ENCODE data around the gene ZNF710.

The ZNF710 gene

DNA sequence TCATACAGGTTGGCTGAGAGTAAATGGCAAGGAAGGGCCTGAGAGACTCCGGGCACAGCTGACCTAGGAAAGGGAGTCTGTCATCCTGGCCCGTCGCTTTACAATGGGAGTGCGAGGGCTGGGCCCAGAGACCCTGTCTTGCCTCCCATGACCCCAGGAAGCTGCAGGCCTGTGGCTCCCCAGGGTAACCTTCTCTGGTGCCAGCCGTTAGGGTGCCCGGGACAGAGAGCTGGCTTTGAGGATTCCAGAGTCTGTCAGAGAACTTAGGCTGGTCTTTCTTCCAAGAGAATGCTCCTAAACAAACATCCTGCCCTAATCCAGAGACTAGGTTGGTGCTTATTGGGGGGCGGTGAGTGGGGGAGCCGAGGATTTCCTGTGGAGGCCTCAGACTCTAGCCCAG lies 18.5 kb downstream of the ZNF710 start:
- no peak for DNase-seq

- DNase-seq = no peak
Observed at GRCh38 chr15:90020021-90020735, 19.1 kb downstream of the ZNF710 start.

DNA sequence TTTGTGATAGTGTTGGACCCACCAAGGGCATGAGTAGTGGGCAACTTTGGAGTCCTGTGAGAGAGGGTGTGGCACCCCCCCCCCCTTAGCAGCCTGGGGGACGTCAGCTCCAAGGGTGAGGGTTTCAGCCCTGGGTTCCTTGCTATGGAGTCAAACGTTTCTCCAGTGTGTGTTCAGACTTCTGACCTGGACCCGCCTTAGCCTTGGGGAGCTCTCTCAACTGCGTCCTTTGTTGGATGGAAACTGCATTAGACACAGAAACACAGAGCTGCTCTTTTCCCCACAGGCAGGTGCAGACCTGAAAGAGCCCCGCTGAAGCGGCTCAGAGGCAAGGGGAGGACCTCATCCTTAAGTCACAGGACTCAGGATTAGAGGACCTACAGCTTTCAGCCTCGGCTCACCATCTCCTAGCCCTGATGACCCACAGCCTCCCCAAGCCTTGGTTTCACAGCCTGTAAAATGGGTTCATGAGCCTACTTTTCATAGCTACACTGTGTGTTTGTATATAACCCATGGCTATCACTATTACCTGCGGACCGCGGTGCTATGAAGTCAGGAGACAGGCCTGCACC lies 19.9 kb downstream of the ZNF710 start:
- no peak for DNase-seq

GRCh38 chr15:90022345-90022744 lies 21.2 kb downstream of the ZNF710 start:
- DNase-seq = no peak

DNA sequence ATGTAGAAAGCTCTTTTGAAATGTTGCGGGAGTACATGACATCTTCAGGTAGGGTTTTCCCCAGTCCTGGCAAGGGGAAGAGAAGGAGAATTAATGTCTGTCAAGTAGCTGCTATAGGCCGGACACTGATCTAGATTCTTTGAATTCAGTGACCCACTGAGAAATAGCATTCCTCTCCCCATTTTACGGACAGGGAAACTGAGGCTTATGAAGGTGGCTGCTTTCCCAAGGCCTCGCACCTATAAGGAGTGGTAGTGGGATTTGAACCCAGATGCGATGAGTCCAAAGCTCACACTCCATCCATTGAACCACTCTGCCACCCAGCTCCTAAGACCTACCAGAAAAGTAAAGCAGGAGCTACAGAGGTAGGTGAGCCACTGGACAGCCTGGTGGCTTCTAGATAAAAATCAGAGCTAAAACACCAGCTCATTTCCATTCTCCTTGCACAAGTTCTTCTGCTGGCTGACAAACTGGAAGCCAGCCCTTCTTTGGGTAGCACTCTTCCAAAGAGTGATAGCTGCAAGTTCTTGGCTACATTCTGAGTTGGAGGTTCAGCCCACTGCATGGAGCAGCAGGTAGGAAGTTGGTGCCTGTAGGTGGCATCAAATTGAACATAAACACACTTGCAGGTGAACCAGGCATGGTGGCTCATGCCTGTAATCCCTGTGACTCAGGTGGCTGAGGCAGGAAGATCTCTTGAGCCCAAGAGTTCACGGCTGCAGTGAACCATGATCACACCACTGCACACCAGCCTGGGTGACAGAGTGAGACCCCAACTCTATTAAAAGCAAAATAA lies 22.0 kb downstream of the ZNF710 start:
- no peak for DNase-seq

DNA sequence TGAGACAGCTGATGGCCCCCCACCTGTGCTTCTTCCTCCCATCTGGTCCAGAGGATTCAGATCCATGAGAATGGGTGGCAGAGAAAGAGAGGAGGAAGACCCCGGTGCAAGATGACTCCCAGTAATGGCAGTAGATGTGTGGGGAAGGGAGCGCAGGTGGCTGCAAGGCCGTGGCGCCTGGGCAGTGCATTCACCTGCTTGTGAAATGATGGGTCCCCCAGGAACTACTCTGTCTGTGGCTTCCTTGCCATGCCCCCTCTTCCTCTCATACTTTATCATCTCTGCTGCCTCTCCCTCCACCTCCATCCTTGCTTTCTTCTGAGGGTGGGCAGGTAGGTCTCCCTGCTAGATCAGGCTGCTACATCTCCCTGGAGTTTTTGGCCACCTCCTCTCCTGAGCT lies 23.3 kb downstream of the ZNF710 start:
- no peak for DNase-seq

DNA sequence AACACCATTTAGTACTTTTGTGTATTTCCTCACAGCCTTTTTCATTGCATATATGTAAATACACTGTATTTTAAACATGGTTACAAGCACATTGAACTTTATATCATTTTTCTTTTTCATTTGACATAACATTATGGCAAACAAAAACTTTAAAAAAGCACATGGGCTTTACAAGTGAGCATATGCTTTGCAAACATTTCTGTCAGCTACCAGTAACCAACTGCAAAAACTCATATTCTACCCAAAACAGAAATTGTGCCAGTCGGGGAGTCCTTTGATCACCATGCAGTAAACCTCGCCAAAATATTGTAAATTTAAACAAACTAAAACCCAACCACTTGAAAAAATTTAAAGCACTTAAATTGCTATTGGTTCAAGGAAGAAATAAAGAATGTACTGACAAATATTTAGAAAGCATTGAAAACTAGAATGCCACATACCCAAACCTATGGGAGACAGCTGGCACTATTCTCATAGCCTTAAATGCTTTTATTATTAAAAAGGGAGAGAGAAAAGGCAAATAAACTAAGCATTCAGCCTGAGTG lies 24.4 kb downstream of the ZNF710 start:
- DNase-seq = no peak

DNA sequence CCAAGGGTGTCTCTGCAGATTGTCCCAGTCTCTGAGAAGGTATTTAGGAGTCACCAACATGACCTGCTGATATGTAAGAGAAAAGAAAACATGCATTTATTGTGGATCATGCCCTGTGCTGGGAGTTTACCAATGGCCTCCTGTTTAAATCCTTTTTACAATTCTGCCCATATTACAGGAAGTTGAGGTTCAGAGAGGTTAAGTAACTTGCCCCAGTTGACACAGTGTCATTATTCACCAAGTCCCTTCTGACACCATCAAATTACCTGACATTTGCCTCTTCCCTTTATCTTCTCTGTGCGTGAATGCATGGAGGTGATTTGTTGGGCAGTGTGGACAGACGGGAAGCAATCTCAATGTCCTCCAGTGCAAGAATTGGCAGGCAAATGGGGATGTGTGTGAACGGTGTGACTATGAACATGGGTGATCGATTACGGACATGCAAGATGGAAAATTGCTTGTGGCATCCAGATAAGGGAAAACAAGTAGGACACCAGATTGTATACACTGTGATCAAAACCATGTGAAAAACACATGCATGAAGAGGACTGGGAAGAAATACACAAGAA lies 27.3 kb downstream of the ZNF710 start:
- DNase-seq = no peak

GRCh38 chr15:90029024-90029423 lies 27.9 kb downstream of the ZNF710 start:
- DNase-seq = no peak

DNA sequence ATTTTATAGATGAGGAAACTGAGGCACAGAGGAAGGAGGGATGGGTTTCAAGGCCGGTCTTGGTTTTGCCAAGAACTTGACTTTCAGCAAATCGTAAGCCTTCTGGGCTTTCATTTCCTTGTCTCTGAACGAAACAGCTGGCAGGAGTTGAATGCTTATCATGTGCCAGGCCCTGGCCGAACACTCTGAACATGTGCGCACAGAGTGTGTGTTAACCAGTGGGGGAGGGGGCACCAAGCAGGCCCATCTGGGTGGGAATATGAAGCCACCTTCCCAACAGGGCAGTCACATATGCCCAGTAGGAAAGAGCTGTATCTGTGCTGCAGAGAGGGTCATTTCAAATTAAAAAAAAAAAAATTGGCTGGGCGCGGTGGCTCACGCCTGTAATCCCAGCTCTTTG lies 29.3 kb downstream of the ZNF710 start:
- DNase-seq = no peak

- DNase-seq = no peak
Observed at GRCh38 chr15:90031231-90031791, 30.2 kb downstream of the ZNF710 start.

GRCh38 chr15:90033006-90033405 lies 31.9 kb downstream of the ZNF710 start:
- no peak for DNase-seq

DNA sequence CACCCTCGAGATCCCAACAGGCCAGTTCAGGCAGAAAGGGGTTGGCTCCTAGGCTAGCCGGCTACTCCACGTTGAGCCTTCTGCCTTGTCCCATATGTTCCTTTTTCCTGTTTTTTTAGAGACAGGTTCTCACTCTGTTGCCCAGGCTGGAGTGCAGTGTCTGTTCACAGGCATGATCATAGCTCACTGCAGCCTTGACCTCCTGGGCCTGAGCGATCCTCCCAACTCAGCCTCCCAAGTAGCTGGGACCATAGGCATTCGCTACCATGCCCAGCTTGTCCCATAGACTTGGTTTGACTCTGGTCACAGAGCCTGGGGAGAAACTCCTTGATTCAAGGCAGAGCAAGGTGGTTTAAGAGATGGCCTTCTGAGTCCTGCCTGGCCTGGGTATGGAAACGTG lies 32.3 kb downstream of the ZNF710 start:
- no peak for DNase-seq

DNA sequence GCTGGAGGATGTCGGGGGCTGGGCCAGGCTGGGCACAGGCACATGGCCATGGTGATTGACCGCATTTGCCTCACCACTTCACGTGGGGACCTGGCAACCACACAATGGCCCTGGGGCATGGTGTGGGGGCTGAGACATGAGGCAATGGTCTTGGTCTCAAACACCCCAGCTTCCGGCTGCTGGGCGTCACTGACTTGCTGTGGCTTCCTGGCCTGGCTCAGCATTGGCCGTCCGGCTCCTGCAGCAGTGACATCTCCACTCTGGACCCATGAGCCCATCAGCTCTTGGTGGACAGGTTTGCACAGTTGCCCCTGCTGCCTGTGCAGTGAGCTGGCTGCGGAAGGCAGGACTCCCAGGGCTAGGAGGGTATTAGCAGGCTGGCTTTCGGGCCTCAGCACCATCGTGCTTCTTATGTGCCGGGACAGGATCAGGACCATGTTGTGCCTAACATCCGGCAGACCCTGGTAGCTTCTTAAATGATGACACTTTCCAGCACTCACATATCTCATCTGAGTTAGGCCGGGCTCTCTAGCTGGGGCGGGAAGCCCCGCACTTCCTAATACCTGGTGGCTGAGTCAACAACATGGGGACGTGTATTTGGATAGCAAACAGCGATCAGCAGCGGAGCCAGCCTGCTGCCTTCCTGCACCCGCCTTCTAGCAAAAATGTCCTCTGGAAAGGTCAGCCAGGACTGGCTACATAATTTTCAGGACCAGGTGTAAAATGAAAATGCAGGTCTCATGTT lies 34.1 kb downstream of the ZNF710 start:
- no peak for DNase-seq

DNA sequence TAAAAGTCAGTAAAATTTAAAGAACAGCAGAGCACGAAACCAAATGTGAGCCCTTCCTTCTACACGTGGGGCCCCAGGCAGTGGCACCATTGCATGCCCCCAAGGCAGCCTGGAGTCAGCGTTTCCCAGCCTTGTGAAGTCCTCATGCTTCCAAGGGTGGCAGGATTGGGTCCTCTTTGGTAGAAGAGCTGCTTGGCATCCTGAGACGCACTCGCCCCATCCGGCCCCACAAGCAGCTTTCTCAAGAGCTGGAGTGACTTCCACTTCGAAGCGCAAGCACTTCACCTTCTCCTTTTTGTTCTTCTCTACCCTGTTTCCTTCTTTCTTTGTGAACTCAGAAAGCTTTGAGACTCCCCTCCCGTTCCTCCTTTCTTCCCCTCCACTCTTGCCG lies 34.7 kb downstream of the ZNF710 start:
- peak; percentile 21 for DNase-seq

- DNase-seq = no peak
Observed at GRCh38 chr15:90036343-90036742, 35.2 kb downstream of the ZNF710 start.

- no peak for DNase-seq
Observed at GRCh38 chr15:90036806-90037510, 35.8 kb downstream of the ZNF710 start.

GRCh38 chr15:90037511-90037860 lies 36.4 kb downstream of the ZNF710 start:
- DNase-seq = no peak

DNA sequence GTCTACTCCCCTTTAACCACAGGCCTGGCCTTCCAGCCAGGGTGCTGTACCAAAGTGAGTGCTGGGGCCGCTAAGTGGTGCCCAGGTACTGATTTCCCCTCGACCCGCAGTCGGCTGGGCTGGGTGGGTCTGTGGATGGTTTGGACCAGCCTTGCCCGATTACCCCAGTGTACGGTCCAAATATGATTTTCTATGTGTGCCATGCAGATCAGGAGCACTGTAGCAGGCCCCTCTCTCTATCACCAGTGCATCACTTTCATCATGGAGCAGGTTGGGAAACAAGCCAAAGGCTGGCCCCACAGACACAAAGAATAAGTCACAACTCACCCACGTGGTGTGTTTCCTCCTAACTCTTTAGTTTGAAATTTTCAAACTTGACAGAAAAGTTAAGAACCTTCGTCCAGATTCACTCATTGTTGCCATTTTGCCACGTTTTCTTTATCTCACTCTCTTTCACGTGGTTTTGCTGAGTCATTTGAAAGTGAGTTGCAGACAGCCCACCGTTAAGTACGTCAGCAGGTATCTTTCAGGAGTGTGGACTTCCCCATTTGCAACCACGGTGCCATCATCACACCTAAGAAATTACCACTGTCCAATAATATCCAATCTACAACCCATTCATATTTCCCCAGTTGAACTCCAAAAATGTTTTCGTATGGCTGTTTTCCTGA lies 37.0 kb downstream of the ZNF710 start:
- DNase-seq = peak; percentile 47

GRCh38 chr15:90038632-90039095 lies 37.5 kb downstream of the ZNF710 start:
- DNase-seq = no peak

GRCh38 chr15:90039996-90040395 lies 38.9 kb downstream of the ZNF710 start:
- DNase-seq = no peak

Data from CD4-positive, alpha-beta T cell treated with Interleukin-17A for 4 hours (primary cell).